OCI-LY7 (cell line): ENCODE measurements around the gene CENPI.

Source experiments
- CTCF ChIP-seq: fragments of 200-600 bp; sonication (generic); conservative IDR thresholded peaks from 2 replicates; pipeline ENCODE4 v1.5.1; 2014; ENCODE audit warnings: mild to moderate bottlenecking, antibody characterized with exemption, low read length, moderate library complexity, mixed read lengths
- EZH2phosphoT487 ChIP-seq: fragments of 200-600 bp; sonication (generic); IDR thresholded peaks from 2 replicates; pipeline ENCODE4 v1.6.1; 2018; ENCODE audit warnings: low read depth, borderline replicate concordance, mild to moderate bottlenecking, mixed run types, antibody characterized with exemption, low read length, moderate library complexity, mixed read lengths

- TF ChIP-seq CTCF (no peak), EZH2phosphoT487 (no peak)
These were observed 10.3 kb downstream of the CENPI start for GRCh38 chrX:101108284-101108683.
